ENCODE results near the gene ABCD1. TPM values are rescaled to one million over a fixed set of nuclear protein-coding genes. Genes with fewer than 3 reads are reported as not detected.

ABCD1 gene
- total and polyA plus RNA-seq, 9 of the 15 experiments (the other 6 are each of a cell fraction or from before 2014, with no cell fraction given): 0.07 to 6.9 (median 2.2) TPM

GRCh38 chrX:153689654-153690465 is 34.8 kb upstream of the ABCD1 start (continued):
- TF ChIP-seq RFX7 (CRISPR knock-in tag; IDR thresholded peaks at IDR 0.05): no peak
- TF ChIP-seq KDM4B (IDR thresholded peaks at IDR 0.05; ENCODE audit: borderline replicate concordance in 2 of 2, low read depth in 1 of 2): no peak
- TF ChIP-seq CBFA2T2 (conservative IDR thresholded peaks at IDR 0.05): peak; percentile 70
- TF ChIP-seq ETS1 (conservative IDR thresholded peaks at IDR 0.05; ENCODE audit: control insufficient read depth, low read depth, low read length): no peak
- no peak for TF ChIP-seq MLLT1 (IDR thresholded peaks at IDR 0.05)
- no peak for TF ChIP-seq ZKSCAN8 (CRISPR knock-in tag; IDR thresholded peaks at IDR 0.05)
- TF ChIP-seq NEUROD1 (IDR thresholded peaks at IDR 0.05; ENCODE audit: borderline replicate concordance, low read depth, low read length, partially characterized antibody): no peak
- TF ChIP-seq YBX1 (IDR thresholded peaks at IDR 0.05): no peak
- no peak for TF ChIP-seq TFAM (CRISPR knock-in tag; conservative IDR thresholded peaks at IDR 0.05)
- TF ChIP-seq ZMIZ1 (IDR thresholded peaks at IDR 0.05; ENCODE audit: low read depth in 2 of 2, low read length in 2 of 2): no peak
- TF ChIP-seq ZBTB1 (CRISPR knock-in tag; IDR thresholded peaks at IDR 0.05; ENCODE audit: borderline replicate concordance, low read depth): no peak
- no peak for TF ChIP-seq ATF7 (IDR thresholded peaks at IDR 0.05)
- no peak for TF ChIP-seq ZC3H11A (IDR thresholded peaks at IDR 0.05; ENCODE audit: low read depth, low read length)
- TF ChIP-seq ZNF280A (IDR thresholded peaks at IDR 0.05; ENCODE audit: low read depth, partially characterized antibody): no peak
- no peak for TF ChIP-seq STAT5B (CRISPR knock-in tag; IDR thresholded peaks at IDR 0.05)
- no peak for TF ChIP-seq ZNF740 (CRISPR knock-in tag; IDR thresholded peaks at IDR 0.05)
- no peak for TF ChIP-seq ZNF740 (tag; IDR thresholded peaks at IDR 0.05)
